HepG2 (cell line): Measurements from ENCODE around the gene LIMA1. TPM values are rescaled to one million over a fixed set of nuclear protein-coding genes. Genes with fewer than 3 reads are reported as not detected.

Experiments used
- ATAC-seq: fragments of 200-7000 bp; cut with Tn5 transposase; 3 replicates; pipeline ENCODE4 v1.9.1; 2020; ENCODE audit warnings: mild to moderate bottlenecking, moderate library complexity
- BruUV-seq: library from RNA; stranded (reverse); fragments of 400-500 nt; replicated peaks from 2 replicates; lab custom pipeline; 2021; lab: Mats Ljungman, UMichigan
- CTCF ChIA-PET: fragments of 300-600 bp; formaldehyde crosslinking; extraction: SDS; loops from one replicate; lab custom pipeline; 2021; ENCODE audit warnings: low total read pairs, inconsistent platforms, low intra/inter-chr PET ratio; lab: Yijun Ruan, JAX
- POLR2A ChIA-PET: fragments of 350-600 bp; sonication (Branson Sonifier 250); formaldehyde crosslinking; loops from one replicate; lab custom pipeline; 2020; ENCODE audit warnings: antibody characterized with exemption, inconsistent platforms; lab: Yijun Ruan, JAX
- DNase-seq: peaks from one replicate; pipeline ENCODE4 v3.0.0-alpha.2; 2015; ENCODE audit warnings: low spot score
- FAIRE-seq: peaks from 3 replicates; lab custom pipeline; 2011; peaks lifted over from hg19 to GRCh38; lab: Jason Lieb, UNC
- H2AFZ ChIP-seq: one replicate; pipeline ENCODE4 v1.6.1; 2011; ENCODE audit warnings: low read length, inconsistent platforms
- H3K27ac ChIP-seq: fragments of 300-600 bp; 3 replicates; pipeline ENCODE4 v1.8.0; 2011; ENCODE audit warnings: mixed run types, mild to moderate bottlenecking, mixed read lengths, low read length, inconsistent platforms; ENCODE audit not compliant: insufficient read depth; ENCODE audit errors: extremely low read length
- H3K27me3 ChIP-seq, 2 experiments: fragments of 200-600 bp in 1 of 2; 2 replicates in 1 of 2; 3 replicates in 1 of 2; pipeline versions ENCODE4 v1.6.0 to v1.8.0; 2011; ENCODE audit warnings: low read length in 2 of 2, mild to moderate bottlenecking in 2 of 2, moderate library complexity in 2 of 2, inconsistent platforms in 1 of 2; ENCODE audit not compliant: insufficient read depth in 2 of 2, control insufficient read depth in 1 of 2
- H3K36me3 ChIP-seq, 2 experiments: fragments of 200-600 bp in 1 of 2; replicated peaks in 1 of 2; 2 replicates in 1 of 2; 3 replicates in 1 of 2; pipeline versions ENCODE4 v1.5.1 to v1.8.0; 2011; ENCODE audit warnings: low read length in 2 of 2, inconsistent platforms in 1 of 2; ENCODE audit not compliant: insufficient read depth in 2 of 2, control insufficient read depth in 1 of 2
- H3K4me1 ChIP-seq: 2 replicates; pipeline ENCODE4 v1.5.1; 2012; ENCODE audit warnings: low read length, inconsistent platforms; ENCODE audit not compliant: insufficient read depth
- H3K4me2 ChIP-seq: 2 replicates; pipeline ENCODE4 v1.6.0; 2011; ENCODE audit warnings: low read depth, low read length, inconsistent platforms
- H3K4me3 ChIP-seq, 3 experiments: fragments of 200-600 bp in 1 of 3; sonication (generic), shearing (Covaris generic) in 1 of 3; replicated peaks in 1 of 3; 2 replicates each; pipeline ENCODE4 v1.5.1; 2011 to 2016; ENCODE audit warnings: low read length in 3 of 3, inconsistent platforms in 2 of 3, low read depth in 2 of 3, mild to moderate bottlenecking in 2 of 3, control low read depth in 1 of 3, mixed read lengths in 1 of 3; ENCODE audit not compliant: insufficient read depth in 1 of 3
- H3K79me2 ChIP-seq: one replicate; pipeline ENCODE4 v1.6.1; 2011; ENCODE audit warnings: low read length, inconsistent platforms; ENCODE audit not compliant: insufficient read depth
- H3K9ac ChIP-seq: 2 replicates; pipeline ENCODE4 v1.6.0; 2011; ENCODE audit warnings: mild to moderate bottlenecking, low read depth, low read length, inconsistent platforms; ENCODE audit not compliant: insufficient read depth
- H3K9me3 ChIP-seq: 2 replicates; pipeline ENCODE4 v1.5.1; 2012; ENCODE audit warnings: mild to moderate bottlenecking, low read length
- H4K20me1 ChIP-seq: 2 replicates; pipeline ENCODE4 v1.6.0; 2011; ENCODE audit warnings: inconsistent platforms, mild to moderate bottlenecking, low read length, moderate library complexity; ENCODE audit not compliant: insufficient read depth
- ATF1 ChIP-seq: IDR thresholded peaks from 2 replicates; pipeline ENCODE4 v1.6.1; 2016; ENCODE audit warnings: mild to moderate bottlenecking, control low read depth
- ATF7-NPFF ChIP-seq: sonication (generic); formaldehyde crosslinking; IDR thresholded peaks from 2 replicates; pipeline ENCODE4 v1.8.1; 2023; ENCODE audit warnings: mild to moderate bottlenecking, low read depth, missing genetic modification reagents, moderate library complexity
- BRCA1 ChIP-seq: sonication (generic); formaldehyde crosslinking; IDR thresholded peaks from 2 replicates; pipeline ENCODE4 v1.4.0; 2020; ENCODE audit warnings: missing genetic modification reagents
- DDIT3 ChIP-seq: sonication (generic); formaldehyde crosslinking; IDR thresholded peaks from 2 replicates; pipeline ENCODE4 v1.4.0; 2020; ENCODE audit warnings: mild to moderate bottlenecking, missing genetic modification reagents
- GLI4 ChIP-seq: sonication (generic); formaldehyde crosslinking; IDR thresholded peaks from 2 replicates; pipeline ENCODE4 v1.5.1; 2020; ENCODE audit warnings: missing genetic modification reagents, mild to moderate bottlenecking, moderate library complexity, borderline replicate concordance
- HIVEP1 ChIP-seq: sonication (generic); formaldehyde crosslinking; IDR thresholded peaks from 2 replicates; pipeline ENCODE4 v1.4.0; 2020; ENCODE audit warnings: mild to moderate bottlenecking, missing genetic modification reagents
- KLF13 ChIP-seq: sonication (generic); formaldehyde crosslinking; IDR thresholded peaks from 2 replicates; pipeline ENCODE4 v1.4.0; 2020; ENCODE audit warnings: mild to moderate bottlenecking, missing genetic modification reagents
- NR2C2 ChIP-seq: sonication (generic); formaldehyde crosslinking; IDR thresholded peaks from 2 replicates; pipeline ENCODE4 v1.4.0; 2020; ENCODE audit warnings: missing genetic modification reagents, mild to moderate bottlenecking, moderate library complexity, borderline replicate concordance
- RORA ChIP-seq: sonication (generic); formaldehyde crosslinking; IDR thresholded peaks from 2 replicates; pipeline ENCODE4 v1.5.0; 2020; ENCODE audit warnings: mild to moderate bottlenecking, missing genetic modification reagents, moderate library complexity
- STAG1 ChIP-seq: sonication (generic); formaldehyde crosslinking; IDR thresholded peaks from 2 replicates; pipeline ENCODE4 v1.4.0; 2020; ENCODE audit warnings: missing genetic modification reagents
- UBTF ChIP-seq: sonication (generic); formaldehyde crosslinking; IDR thresholded peaks from 2 replicates; pipeline ENCODE4 v1.4.0; 2020; ENCODE audit warnings: mild to moderate bottlenecking, missing genetic modification reagents
- ZKSCAN1 ChIP-seq: fragments of 150-350 bp; IDR thresholded peaks from 2 replicates; pipeline ENCODE4 v1.6.1; 2014; ENCODE audit warnings: low read length
- ZNF362 ChIP-seq: sonication (generic); formaldehyde crosslinking; IDR thresholded peaks from 2 replicates; pipeline ENCODE4 v1.4.0; 2020; ENCODE audit warnings: missing genetic modification reagents, mild to moderate bottlenecking, borderline replicate concordance
- ZNF414 ChIP-seq: sonication (generic); formaldehyde crosslinking; IDR thresholded peaks from 2 replicates; pipeline ENCODE4 v1.5.0; 2020; ENCODE audit warnings: missing genetic modification reagents
- ZNF460 ChIP-seq: sonication (generic); formaldehyde crosslinking; IDR thresholded peaks from 2 replicates; pipeline ENCODE4 v1.5.1; 2020; ENCODE audit warnings: missing genetic modification reagents, mild to moderate bottlenecking, borderline replicate concordance
- WGBS: methylation state at CpG from one replicate; pipeline ENCODE4 v1.1.6; 2017; ENCODE audit warnings: low lambda C conversion rate; 5-methylcytosine and 5-hydroxymethylcytosine counted together
- in situ Hi-C: cut with HindIII; loops from 2 replicates; pipeline ENCODE4 v1.10.0; 2017; ENCODE audit warnings: low pct_unique_long_range_greater_than_20kb; ENCODE audit not compliant: extremely low pct_ligation_motif_present
- intact Hi-C: fragments of 100-400 bp; cut with micrococcal nuclease; formaldehyde crosslinking; loops from one replicate; pipeline ENCODE4 v1.10.0; 2022; ENCODE audit not compliant: unreplicated experiment
- polyA plus RNA-seq, 8 experiments: library from polyadenylated mRNA; depleted of rRNA in 3 of 8; stranded (reverse) in 7 of 8; unstranded in 1 of 8; fragments of >200 nt; fragmentation: Illumina TruSeq in 4 of 8; extraction: Trizol in 4 of 8; gene quantifications; 2 replicates each; pipeline versions ENCODE4 v1.2.1 to v1.2.3, GENCODE V29; 2011 to 2016; ENCODE audit warnings: low read depth in 4 of 8, missing spikeins in 1 of 8, mixed read lengths in 1 of 8; ENCODE audit not compliant: insufficient read depth in 1 of 8
- total RNA-seq, 5 experiments: library from RNA; depleted of rRNA; stranded (reverse); fragments of >200 nt; fragmentation: Illumina TruSeq; extraction: Trizol; gene quantifications; 2 replicates each; pipeline ENCODE4 v1.2.3, GENCODE V29; 2016; ENCODE audit warnings: low read depth in 1 of 5

Gene LIMA1
- total and polyA plus RNA-seq, 2 of the 13 experiments (the other 11 are each of a cell fraction or from before 2014, with no cell fraction given) = 13.0 to 19.8 TPM

GRCh38 chr12:50197297-50197727 is 86.0 kb downstream of the LIMA1 start:
- TF ChIP-seq ZNF460 (CRISPR knock-in tag) (peak; percentile 27; the same call in 1 of the 2 replicates), ATF7-NPFF (CRISPR knock-in tag) (no peak), KLF13 (CRISPR knock-in tag) (no peak), ZNF362 (peak; percentile 36; the same call in 1 of the 2 replicates)
- TF ChIP-seq, all 625 proteins: peak for 2
- no TSS peak for BruUV-seq
- DNase-seq (no peak), FAIRE-seq (no peak), ATAC-seq (no peak)
- intact Hi-C loops = no loop called here
- Histone ChIP-seq H3K4me1 (0 out of 2 replicates have a peak, but pooled peaks cover 6% of the 10 kb centered on the region), H3K4me2 (no peak overlapping the region), H4K20me1 (no peaks in the 10 kb centered on the region), H3K27me3 (no peaks in the 10 kb centered on the region; a peak in 1 of 5 replicates), H3K79me2 (no peaks in the 10 kb centered on the region), H3K27ac (no peak overlapping the region), H3K9me3 (no peaks in the 10 kb centered on the region), H3K9ac (no peak overlapping the region), H3K4me3 (no peak overlapping the region), H3K36me3 (peaks cover 0 to 6% of the 10 kb centered on the region in 2 experiments; a peak in 3 of 5 replicates), H2AFZ (no peak overlapping the region)
- WGBS = 88% methylated on average over 5 of the region's 5 CpGs
- in situ Hi-C loops = no loop called here
- ChIA-PET POLR2A (no interaction called here), CTCF (no interaction called here)

- 0 out of 2 replicates have a peak, but pooled peaks cover 6% of the 10 kb centered on the region for H3K4me1 ChIP-seq
- no peaks in the 10 kb centered on the region for H3K9me3 ChIP-seq
- ChIA-PET POLR2A (no interaction called here), CTCF (no interaction called here)
- peaks cover 0 to 8% of the 10 kb centered on the region in 2 experiments; a peak in 3 of 5 replicates for H3K36me3 ChIP-seq
- H3K4me3 ChIP-seq = no peak overlapping the region
- intact Hi-C loops (no loop called here), in situ Hi-C loops (no loop called here)
- DNase-seq = no peak
- BruUV-seq = no TSS peak
- WGBS = 93% methylated on average over 4 of the region's 4 CpGs
- no peak for FAIRE-seq
- ATAC-seq = no peak
- H4K20me1 ChIP-seq = no peaks in the 10 kb centered on the region
- H3K9ac ChIP-seq = no peak overlapping the region
- H3K79me2 ChIP-seq = no peaks in the 10 kb centered on the region
- no peak overlapping the region for H3K27ac ChIP-seq
- no peak overlapping the region for H3K4me2 ChIP-seq
- no peak overlapping the region for H2AFZ ChIP-seq
- H3K27me3 ChIP-seq = no peaks in the 10 kb centered on the region; a peak in 1 of 5 replicates
- no peak for TF ChIP-seq HIVEP1
- no peak for TF ChIP-seq RORA (CRISPR knock-in tag)
- TF ChIP-seq DDIT3 (CRISPR knock-in tag) = no peak
- no peak for TF ChIP-seq STAG1
- no peak for TF ChIP-seq ATF1 (CRISPR knock-in tag)
- no peak for TF ChIP-seq UBTF
- TF ChIP-seq ZNF414 = no peak
- TF ChIP-seq NR2C2 (CRISPR knock-in tag) = no peak
- TF ChIP-seq BRCA1 (CRISPR knock-in tag) = no peak
- TF ChIP-seq GLI4 (CRISPR knock-in tag) = no peak
- no peak for TF ChIP-seq ZKSCAN1
These were observed 86.8 kb downstream of the LIMA1 start for GRCh38 chr12:50196537-50196936.
